Stimulated activated naive CD4-positive, alpha-beta T cell treated with Interleukin-2 at 50 U/mL for 16 hours (primary cell): ENCODE data around the gene GNAQ.
"Not testable (repeated sequence)": the region's sequence is repeated elsewhere in the genome, so short reads cannot be mapped to it uniquely, and the experiment has no call there.

Source experiments
- DNase-seq: peaks from one replicate; lab custom pipeline; 2025; lab: John Stamatoyannopoulos, UW

Gene GNAQ

DNA sequence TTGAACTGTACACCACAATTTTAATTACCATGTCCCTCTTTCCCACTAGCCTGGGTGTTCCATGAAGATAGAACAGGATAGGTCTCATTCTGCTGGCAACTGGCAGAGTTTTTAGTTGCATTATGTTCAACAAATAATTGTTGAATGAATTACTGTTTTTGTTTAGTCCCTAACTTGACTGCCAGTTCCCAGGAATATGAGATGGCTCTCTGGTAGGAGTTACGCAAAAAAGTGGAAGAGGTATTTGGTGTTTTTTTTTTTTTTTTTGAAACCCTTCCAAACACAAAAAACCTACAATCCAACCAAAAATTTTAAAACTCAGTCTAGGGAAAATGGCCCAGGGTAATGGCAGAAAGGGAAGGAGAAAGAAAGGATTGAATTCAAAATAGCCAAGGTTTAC, 153.6 kb downstream of the GNAQ start:
- no peak for DNase-seq

GRCh38 chr9:77876590-77876989, 155.0 kb downstream of the GNAQ start:
- DNase-seq = no peak

- no peak for DNase-seq
Observed at GRCh38 chr9:77876091-77876490, 155.5 kb downstream of the GNAQ start.

- DNase-seq = no peak
Observed at GRCh38 chr9:77872863-77873262, 158.7 kb downstream of the GNAQ start.

GRCh38 chr9:77872177-77872576, 159.4 kb downstream of the GNAQ start:
- no peak for DNase-seq

- DNase-seq = no peak
Observed at GRCh38 chr9:77871483-77871882, 160.1 kb downstream of the GNAQ start.

DNA sequence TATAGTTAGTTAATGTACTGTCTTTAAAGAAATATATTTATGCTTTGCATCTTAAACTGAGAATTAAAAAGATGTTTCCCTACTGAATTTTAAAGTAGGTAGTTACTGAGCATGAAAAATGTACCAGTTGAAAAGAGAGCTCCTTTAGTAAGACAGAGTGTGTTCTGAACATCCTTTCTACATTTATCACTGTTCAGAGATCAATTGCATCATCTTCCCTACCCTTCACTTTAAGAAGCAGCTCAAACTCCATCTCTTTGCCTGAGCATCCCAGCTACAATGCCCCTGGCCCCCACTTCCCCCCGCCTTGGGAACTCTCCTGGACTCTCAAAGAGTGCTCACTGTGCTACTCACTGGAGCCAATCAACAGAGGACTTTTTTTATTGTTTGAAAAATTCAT, 164.7 kb downstream of the GNAQ start:
- no peak for DNase-seq

DNA sequence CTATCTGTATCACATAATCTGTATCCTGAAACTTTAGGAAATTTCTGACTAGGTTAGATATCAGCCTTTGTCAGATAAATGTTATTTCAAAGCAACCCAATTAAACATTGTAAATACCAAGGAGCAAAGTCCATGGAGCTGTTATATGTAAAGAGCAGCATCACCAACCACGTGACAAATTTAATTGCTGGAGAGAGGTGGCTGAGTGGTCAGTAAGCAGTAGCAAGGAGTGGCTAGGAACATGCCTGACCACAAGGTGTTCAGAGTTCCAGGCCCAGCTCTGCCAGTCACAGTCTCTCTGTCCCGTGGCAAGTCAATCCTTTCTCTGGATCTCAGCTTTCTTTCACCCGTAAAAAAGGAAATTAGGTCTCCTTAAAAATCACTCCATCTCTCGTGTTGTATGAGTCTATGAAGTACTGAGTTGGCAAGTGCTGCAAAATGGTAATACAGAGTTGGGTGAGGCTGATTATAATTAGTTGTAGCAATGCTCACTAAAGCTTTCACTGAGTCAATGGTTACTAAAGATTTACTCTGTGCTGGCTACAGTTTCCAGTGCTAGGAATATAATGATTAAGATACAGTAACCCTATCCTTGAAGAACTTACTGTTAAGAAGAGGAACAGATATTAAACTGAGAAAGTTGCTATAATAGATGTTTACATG, 166.1 kb downstream of the GNAQ start:
- DNase-seq = no peak

DNA sequence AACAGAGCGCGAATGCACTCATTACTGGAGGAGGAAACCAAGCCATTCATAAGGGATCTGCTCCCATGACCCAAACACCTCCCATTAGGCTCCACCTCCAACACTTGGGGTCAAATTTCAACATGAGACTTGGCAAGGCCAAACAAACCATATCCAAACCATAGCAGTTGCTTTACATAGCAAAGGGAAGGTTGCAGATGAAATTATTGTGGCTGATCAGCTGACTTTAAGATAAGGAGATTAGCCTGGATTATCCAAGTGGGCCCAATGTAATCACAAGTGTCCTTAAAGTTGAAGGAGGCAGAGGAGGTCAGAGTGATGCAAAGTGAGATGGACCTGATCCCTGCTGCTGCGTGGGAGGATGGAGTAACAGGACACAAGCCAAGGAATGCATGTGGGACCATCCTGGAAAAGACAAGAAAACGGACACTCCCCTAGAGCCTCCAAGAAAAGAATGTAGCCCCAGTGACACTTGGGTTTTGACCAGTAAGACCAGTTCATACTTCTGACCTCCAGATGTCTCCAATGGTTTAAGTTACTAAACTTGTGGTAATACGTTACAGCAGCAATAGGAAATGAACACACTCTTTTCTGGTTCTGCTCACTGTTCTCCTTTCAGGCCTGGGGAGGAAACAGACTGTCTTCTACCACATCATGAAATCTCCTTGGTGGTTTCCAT, 167.3 kb downstream of the GNAQ start:
- no peak for DNase-seq

DNA sequence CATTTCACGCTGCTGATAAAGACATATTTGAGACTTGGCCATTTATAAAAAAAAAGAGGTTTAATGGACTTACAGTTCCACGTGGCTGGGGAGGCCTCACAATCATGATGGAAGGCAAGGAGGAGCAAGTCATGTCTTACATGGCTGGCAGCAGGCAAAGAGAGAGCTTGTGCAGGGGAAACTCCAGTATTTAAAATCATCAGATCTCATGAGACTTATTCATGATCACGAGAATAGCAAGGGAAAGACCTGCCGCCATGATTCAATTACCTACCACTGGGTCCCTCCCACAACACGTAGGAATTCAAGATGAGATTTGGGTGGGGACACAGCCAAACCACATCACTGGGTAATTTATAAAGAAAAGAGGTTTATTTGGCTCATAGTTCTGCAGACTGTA, 168.0 kb downstream of the GNAQ start:
- not testable (repeated sequence) for DNase-seq

GRCh38 chr9:77860953-77861352, 170.7 kb downstream of the GNAQ start:
- DNase-seq = not testable (repeated sequence)

DNA sequence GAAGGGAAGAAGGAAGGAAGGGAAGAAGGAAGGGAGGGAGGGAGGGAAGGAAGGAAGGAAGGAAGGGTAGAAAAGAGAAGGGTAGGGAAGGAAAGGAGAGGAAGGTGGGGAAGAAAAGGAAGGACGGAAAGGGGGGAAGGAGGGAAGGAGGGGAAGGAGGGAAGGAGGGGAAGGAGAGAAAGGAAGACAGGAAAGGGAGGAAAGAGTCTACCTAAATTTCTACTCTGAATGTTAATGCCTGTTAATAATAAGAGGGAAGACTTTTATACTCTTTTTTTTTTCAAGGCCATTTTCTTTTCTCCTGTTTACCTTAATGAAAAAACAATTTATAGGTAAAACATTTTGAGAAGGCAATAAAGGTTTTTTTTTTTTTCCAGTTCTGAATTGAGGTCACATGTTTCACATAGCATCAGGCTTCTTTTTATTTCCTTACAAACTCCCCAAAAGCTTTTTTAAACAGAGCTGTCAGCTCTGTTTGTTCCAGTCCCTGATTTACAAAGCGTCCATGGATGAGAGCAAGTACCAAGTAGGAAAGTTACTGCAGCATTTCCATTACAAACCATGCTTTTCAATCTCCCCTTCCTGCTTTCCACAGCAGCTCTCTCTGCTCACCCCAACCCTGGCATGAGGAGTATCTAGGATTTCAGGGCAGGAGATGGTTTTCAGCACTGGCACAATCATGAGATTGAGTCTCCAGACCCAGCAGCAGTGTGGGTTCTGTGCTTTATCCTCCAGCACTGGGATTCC, 173.9 kb downstream of the GNAQ start:
- DNase-seq = no peak

- DNase-seq = no peak
Observed at GRCh38 chr9:77856615-77857014, 175.0 kb downstream of the GNAQ start.

- DNase-seq = no peak
Observed at GRCh38 chr9:77854916-77855311, 176.7 kb downstream of the GNAQ start.

GRCh38 chr9:77854258-77854915, 177.2 kb downstream of the GNAQ start:
- no peak for DNase-seq

DNA sequence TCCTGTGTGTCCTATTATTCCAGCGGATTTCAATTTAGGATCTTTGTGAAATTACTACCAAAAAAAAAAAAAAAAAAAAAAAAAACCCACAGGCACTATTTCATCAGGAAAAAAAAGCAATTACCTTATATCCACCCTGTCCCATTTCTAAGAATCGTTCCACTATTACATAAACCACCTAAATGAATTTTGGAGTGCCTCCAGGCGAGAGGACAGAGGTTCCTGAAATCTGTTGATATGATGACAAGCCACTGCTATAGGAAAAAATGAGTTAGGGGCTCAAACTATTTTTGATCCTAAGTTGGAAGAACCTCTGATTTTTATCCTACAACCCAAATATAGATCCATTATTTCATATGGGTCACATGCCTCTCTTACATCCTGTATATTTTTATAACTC, 177.9 kb downstream of the GNAQ start:
- no peak for DNase-seq

DNA sequence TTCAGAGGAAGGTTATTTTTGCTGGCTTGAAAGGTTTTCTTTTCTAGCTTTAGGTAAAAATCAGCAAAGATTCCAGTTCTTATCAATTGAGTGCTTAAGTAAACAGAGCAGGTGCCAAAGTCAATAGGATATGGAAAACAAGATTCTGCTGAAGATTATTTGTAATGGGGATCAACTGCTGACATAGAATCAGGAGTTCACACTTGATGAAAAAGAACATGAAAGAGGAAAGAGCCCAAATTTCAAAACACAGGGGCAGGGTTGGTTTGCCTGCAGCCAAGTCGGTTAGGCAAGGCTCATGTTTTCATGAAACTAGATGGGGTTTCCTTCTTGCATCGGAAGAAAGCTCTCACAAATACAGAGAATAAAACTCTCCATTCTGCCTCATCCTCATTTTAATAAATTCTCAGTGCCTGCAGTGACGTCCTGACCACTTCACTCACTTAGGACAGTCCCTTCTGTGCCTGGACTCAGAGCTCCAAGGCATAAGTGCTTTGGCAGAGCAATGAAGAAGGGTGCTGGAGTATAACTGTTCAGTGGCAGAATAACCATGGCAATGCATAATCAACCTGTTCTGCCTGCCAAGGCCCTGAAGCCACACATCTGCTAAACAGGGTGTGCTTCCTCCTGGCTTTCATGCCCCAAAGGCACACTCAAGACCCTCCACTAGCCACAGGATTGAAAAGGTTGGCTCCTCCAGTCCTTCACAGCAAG, 179.6 kb downstream of the GNAQ start:
- DNase-seq = no peak

DNA sequence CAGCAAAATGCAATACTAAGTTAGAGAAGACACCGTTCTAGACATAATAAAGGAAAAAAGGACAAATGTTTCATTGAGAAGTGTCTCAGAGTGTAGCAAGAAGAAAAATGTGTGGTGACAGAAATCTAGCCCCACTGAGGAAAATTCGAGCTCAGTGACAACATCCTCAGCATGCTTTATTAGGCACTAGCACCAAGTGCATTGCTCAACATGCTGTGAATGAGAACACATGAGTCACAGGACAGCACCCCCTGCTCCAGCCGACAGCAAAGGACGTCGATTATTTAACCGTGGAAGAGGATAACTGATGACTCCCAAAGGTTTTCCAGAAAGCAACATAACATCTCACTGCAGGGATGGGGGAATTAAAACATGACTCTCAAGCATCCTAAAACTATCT, 182.7 kb downstream of the GNAQ start:
- no peak for DNase-seq

DNA sequence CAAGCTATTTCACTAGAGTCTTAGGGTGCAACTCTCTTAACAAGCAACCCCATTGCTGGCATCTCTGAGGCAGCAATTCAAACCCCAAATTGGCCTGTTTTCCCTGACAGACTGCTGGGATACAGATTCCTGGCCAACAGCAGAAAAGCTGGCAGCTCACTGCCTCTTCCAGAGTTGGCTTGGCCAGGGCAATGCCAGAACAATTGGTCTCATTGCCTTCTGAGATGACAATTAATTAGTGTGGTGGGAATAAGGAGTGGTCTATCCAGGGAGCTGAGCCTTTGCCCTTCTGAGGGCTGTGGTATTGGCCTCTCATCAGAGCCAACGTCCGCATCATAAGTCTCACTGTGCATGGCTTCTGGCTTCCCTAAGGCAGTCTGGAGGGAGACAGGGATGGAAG, 183.2 kb downstream of the GNAQ start:
- no peak for DNase-seq

GRCh38 chr9:77847626-77848025, 184.0 kb downstream of the GNAQ start:
- DNase-seq = no peak

DNA sequence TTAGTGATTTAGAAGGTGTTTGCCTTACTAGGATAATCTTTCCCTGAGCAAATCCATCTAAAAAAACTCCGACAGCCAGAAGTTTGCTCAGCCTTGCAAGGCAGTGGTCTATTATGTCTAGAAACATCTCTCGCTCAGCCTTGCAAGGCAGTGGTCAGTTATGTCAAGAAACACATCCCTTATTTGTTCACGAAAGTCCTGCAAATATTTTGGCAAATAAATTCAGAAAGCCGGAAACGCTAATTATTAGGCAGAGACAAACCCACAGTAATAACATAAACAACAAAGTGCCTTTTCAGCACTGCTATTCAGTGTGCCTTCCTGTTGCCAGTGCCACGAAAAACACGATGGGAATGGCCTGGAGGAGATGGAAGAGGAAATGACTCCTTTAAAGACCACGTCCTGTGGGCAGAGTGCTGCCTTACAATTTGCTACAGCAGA, 184.5 kb downstream of the GNAQ start:
- no peak for DNase-seq

DNA sequence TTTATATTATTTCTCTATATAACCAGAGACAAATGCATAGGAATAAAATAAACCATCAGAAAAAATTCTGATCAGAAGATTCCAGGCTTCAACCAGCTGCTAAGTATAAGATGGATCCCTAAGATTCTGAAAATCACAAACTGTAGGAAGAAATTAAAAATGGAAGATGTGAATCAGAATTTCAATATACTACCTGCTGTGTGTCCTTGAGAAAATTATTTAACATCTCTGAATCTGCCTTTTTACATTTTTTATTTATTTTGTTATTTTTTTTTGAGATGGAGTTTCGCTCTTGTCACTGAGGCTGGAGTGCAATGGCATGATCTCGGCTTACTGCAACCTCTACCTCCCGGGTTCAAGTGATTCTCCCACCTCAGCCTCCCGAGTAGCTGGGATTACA, 187.2 kb downstream of the GNAQ start:
- DNase-seq = no peak
